ENCODE results near the gene ABCC3. TPM values are rescaled to one million over a fixed set of nuclear protein-coding genes. Genes with fewer than 3 reads are reported as not detected.

The ABCC3 gene
- total and polyA plus RNA-seq, 4 donors = 10.3 to 46.4 (median 32.0) TPM

DNA sequence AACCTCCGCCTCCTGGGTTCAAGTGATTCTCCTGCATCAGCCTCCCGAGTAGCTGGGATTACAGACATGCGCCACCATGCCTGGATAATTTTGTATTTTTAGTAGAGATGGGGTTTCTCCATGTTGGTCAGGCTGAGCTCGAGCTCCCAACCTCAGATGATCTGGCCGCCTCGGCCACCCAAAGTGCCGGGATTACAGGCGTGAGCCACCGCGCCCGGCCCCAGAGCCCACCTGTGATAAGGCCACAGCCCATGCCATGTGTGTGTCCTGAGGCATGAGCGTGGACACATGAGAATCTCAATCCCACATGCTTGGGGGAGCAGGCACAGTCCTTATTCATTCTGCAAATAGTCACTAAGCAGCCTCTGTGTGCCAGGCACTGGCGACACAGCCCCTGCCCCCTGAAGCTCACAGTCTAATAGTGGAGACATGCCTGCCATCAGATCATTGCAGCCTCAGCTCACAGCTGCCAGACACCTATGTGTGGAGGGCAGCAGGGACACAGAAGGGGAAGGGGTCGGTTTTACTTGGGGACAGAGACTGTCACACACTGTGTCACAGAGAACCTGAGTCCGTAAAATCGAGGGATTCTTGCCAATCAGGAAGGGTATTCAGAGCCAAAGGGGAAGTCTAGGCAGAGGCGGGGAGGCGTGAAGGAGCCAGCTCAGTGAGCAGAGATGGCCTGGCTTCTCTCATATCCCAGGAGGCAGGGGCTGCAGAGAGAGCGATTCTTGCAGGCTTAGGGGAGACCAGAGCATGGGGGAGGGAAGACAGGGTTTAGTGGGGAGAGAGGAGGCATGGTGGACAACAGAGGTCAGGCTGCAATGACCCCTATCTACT is 9.4 kb upstream of the ABCC3 start:
- Histone ChIP-seq H3K36me3 (ENCODE audit: control insufficient read depth in 4 of 4, insufficient read depth in 4 of 4, low read length in 4 of 4) (peaks cover 0 to 4% (median 1%) of the 10 kb centered on the region in 4 donors), H3K27me3 (ENCODE audit: control insufficient read depth in 3 of 3, insufficient read depth in 3 of 3, low read length in 2 of 3) (no peaks in the 10 kb centered on the region), H3K4me1 (ENCODE audit: control insufficient read depth in 5 of 5, insufficient read depth in 5 of 5, low read length in 5 of 5) (peaks cover 0 to 38% (median 10%) of the 10 kb centered on the region in 5 donors), H3K9me3 (ENCODE audit: control insufficient read depth in 4 of 4, insufficient read depth in 3 of 4, low read length in 3 of 4) (no peaks in the 10 kb centered on the region), H3K4me3 (no peak overlapping the region), H3K27ac (ENCODE audit: low read depth in 1 of 2, low read length in 1 of 2) (no peak overlapping the region), H3K9ac (ENCODE audit: insufficient read depth in 1 of 2, low read length in 2 of 2) (no peak overlapping the region)
- TF ChIP-seq, protein P1, sequence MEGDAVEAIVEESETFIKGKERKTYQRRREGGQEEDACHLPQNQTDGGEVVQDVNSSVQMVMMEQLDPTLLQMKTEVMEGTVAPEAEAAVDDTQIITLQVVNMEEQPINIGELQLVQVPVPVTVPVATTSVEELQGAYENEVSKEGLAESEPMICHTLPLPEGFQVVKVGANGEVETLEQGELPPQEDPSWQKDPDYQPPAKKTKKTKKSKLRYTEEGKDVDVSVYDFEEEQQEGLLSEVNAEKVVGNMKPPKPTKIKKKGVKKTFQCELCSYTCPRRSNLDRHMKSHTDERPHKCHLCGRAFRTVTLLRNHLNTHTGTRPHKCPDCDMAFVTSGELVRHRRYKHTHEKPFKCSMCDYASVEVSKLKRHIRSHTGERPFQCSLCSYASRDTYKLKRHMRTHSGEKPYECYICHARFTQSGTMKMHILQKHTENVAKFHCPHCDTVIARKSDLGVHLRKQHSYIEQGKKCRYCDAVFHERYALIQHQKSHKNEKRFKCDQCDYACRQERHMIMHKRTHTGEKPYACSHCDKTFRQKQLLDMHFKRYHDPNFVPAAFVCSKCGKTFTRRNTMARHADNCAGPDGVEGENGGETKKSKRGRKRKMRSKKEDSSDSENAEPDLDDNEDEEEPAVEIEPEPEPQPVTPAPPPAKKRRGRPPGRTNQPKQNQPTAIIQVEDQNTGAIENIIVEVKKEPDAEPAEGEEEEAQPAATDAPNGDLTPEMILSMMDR (IDR thresholded peaks at IDR 0.05; ENCODE audit: control extremely low read depth, extremely low read depth) = no peak
- ATAC-seq (ENCODE audit: insufficient read depth, low FRiP score) (no peak), DNase-seq (no peak)
- WGBS, 2 donors = 84 to 87% methylated on average over 19 of the region's 19 CpGs

DNA sequence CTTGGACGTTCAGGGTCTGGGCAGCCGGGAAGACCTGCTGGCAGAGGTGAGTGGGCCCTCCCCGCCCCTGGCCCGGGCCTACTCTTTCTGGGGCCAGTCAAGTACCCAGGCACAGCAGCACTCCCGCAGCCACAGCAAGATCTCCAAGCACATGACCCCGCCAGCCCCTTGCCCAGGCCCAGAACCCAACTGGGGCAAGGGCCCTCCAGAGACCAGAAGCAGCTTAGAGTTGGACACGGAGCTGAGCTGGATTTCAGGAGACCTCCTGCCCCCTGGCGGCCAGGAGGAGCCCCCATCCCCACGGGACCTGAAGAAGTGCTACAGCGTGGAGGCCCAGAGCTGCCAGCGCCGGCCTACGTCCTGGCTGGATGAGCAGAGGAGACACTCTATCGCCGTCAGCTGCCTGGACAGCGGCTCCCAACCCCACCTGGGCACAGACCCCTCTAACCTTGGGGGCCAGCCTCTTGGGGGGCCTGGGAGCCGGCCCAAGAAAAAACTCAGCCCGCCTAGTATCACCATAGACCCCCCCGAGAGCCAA is 8.6 kb upstream of the ABCC3 start:
- peak; percentile 76 to 85 (median 82) for DNase-seq
- no peak overlapping the region for H3K4me3 ChIP-seq
- H3K36me3 ChIP-seq (ENCODE audit: control insufficient read depth in 4 of 4, insufficient read depth in 4 of 4, low read length in 4 of 4) = peaks cover 0 to 4% (median 0%) of the 10 kb centered on the region in 4 donors
- no peak for ATAC-seq (ENCODE audit: insufficient read depth, low FRiP score)
- WGBS, 2 donors = 38 to 48% methylated on average over 19 of the region's 19 CpGs
- no peaks in the 10 kb centered on the region for H3K9me3 ChIP-seq (ENCODE audit: control insufficient read depth in 4 of 4, insufficient read depth in 3 of 4, low read length in 3 of 4)
- no peaks in the 10 kb centered on the region for H3K27me3 ChIP-seq (ENCODE audit: control insufficient read depth in 3 of 3, insufficient read depth in 3 of 3, low read length in 2 of 3)
- no peak overlapping the region for H3K27ac ChIP-seq (ENCODE audit: low read depth in 1 of 2, low read length in 1 of 2)
- no peak overlapping the region for H3K9ac ChIP-seq (ENCODE audit: insufficient read depth in 1 of 2, low read length in 2 of 2)
- peaks cover 0 to 38% (median 10%) of the 10 kb centered on the region in 5 donors for H3K4me1 ChIP-seq (ENCODE audit: control insufficient read depth in 5 of 5, insufficient read depth in 5 of 5, low read length in 5 of 5)
- TF ChIP-seq, protein P1 (IDR thresholded peaks at IDR 0.05; ENCODE audit: control extremely low read depth, extremely low read depth) = peak; percentile 50

- TF ChIP-seq, protein P1 (IDR thresholded peaks at IDR 0.05; ENCODE audit: control extremely low read depth, extremely low read depth) = no peak
- ATAC-seq (ENCODE audit: insufficient read depth, low FRiP score) (no peak), DNase-seq (no peak)
- H3K4me3 ChIP-seq = no peak overlapping the region
- H3K4me1 ChIP-seq (ENCODE audit: control insufficient read depth in 5 of 5, insufficient read depth in 5 of 5, low read length in 5 of 5) = peaks cover 0 to 38% (median 10%) of the 10 kb centered on the region in 5 donors
- 84 to 86% methylated on average over 17 of the region's 17 CpGs for WGBS, 2 donors
- H3K27me3 ChIP-seq (ENCODE audit: control insufficient read depth in 3 of 3, insufficient read depth in 3 of 3, low read length in 2 of 3) = no peaks in the 10 kb centered on the region
- H3K27ac ChIP-seq (ENCODE audit: low read depth in 1 of 2, low read length in 1 of 2) = no peak overlapping the region
- no peak overlapping the region for H3K9ac ChIP-seq (ENCODE audit: insufficient read depth in 1 of 2, low read length in 2 of 2)
- peaks cover 0 to 4% (median 0%) of the 10 kb centered on the region in 4 donors for H3K36me3 ChIP-seq (ENCODE audit: control insufficient read depth in 4 of 4, insufficient read depth in 4 of 4, low read length in 4 of 4)
- H3K9me3 ChIP-seq (ENCODE audit: control insufficient read depth in 4 of 4, insufficient read depth in 3 of 4, low read length in 3 of 4) = no peaks in the 10 kb centered on the region
Measured at GRCh38 chr17:50627036-50627781, 7.5 kb upstream of the ABCC3 start.

All from lung (tissue), 12 donors.